Measurements from ENCODE around the gene AKAP12. TPM values are rescaled to one million over a fixed set of nuclear protein-coding genes. Genes with fewer than 3 reads are reported as not detected.

AKAP12 gene
- total RNA-seq, 1 donor from 2014 or later: 5.0 TPM

DNA sequence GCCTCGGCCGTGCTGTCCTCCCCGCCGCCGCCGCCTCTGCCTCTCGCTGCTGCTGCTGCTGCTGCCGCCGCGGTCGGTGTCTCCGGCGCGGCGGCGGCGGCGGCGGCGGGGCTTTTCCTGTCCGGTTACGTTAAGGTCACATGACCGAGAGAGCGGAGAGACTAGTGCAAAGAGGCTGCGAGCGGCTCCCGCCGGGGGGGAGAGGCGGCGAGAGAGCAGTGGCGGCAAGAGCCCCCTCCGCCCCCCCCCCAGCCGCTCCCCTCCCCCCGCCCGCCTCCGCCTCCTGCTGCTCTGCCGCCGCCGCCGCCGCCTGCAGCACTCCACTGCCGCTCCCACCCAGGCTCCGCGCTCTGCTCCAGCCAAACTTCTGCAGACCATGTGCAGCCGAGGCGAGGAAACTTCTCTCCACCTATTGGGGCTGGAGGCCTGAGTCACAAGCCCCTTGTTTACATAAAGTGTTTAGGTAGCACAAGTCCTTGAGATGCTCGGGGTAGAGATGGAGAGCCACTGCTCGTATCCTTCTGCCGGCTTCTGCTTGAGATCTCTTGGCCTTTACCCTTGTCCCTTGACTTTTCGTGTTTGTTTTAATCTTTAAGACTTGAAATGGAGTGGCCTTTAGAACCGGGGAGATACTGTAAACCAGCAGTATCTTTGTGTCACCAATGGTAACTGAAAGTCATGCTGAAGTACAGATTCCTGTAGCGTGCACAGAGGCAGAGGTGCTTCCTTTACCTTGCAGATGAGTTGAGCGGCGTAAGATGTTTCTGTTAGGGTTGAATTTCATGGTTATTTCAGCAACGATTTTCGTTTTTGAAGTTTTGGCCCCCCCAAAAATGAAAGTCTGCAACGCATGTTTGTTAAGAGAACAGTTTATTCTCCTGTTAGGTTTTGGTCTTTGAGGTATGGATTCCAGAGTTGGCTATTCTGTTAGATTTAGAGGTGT, 152.0 kb downstream of the AKAP12 start, which contains the start of gene ZBTB2:
Gene ZBTB2 (minus strand): TSS at position 89 of the 943 bp plus-strand sequence. CDS start 17,922 bp downstream, outside the sequence.
- peaks cover 1% of the 10 kb centered on the region for H3K36me3 ChIP-seq (ENCODE audit: control insufficient read depth, insufficient read depth, low read length)
- TF ChIP-seq CTCF (IDR thresholded peaks at IDR 0.05; ENCODE audit: insufficient read depth, low read length, severe bottlenecking): no peak
- DNase-seq (ENCODE audit: low read depth): peak; percentile 73
- FAIRE-seq: no peak
- no peaks in the 10 kb centered on the region for H3K27me3 ChIP-seq (ENCODE audit: control insufficient read depth, insufficient read depth, low read length)
- peak within 1 kb of the TSS; percentile 91 for H3K4me3 ChIP-seq (ENCODE audit: low read depth, low read length)

- FAIRE-seq (no peak), DNase-seq (ENCODE audit: low read depth) (no peak)
- no peak for TF ChIP-seq CTCF (IDR thresholded peaks at IDR 0.05; ENCODE audit: insufficient read depth, low read length, severe bottlenecking)
- Histone ChIP-seq H3K27me3 (ENCODE audit: control insufficient read depth, insufficient read depth, low read length) (no peaks in the 10 kb centered on the region), H3K4me3 (ENCODE audit: low read depth, low read length) (peak overlapping the region; percentile 91), H3K36me3 (ENCODE audit: control insufficient read depth, insufficient read depth, low read length) (peaks cover 1% of the 10 kb centered on the region)
These were observed 152.7 kb downstream of the AKAP12 start for GRCh38 chr6:151392427-151392826.

GRCh38 chr6:151393410-151393809, 153.6 kb downstream of the AKAP12 start:
- Histone ChIP-seq H3K36me3 (ENCODE audit: control insufficient read depth, insufficient read depth, low read length) (peaks cover 2% of the 10 kb centered on the region), H3K4me3 (ENCODE audit: low read depth, low read length) (no peak overlapping the region), H3K27me3 (ENCODE audit: control insufficient read depth, insufficient read depth, low read length) (no peaks in the 10 kb centered on the region)
- DNase-seq (ENCODE audit: low read depth) (no peak), FAIRE-seq (no peak)
- no peak for TF ChIP-seq CTCF (IDR thresholded peaks at IDR 0.05; ENCODE audit: insufficient read depth, low read length, severe bottlenecking)

DNA sequence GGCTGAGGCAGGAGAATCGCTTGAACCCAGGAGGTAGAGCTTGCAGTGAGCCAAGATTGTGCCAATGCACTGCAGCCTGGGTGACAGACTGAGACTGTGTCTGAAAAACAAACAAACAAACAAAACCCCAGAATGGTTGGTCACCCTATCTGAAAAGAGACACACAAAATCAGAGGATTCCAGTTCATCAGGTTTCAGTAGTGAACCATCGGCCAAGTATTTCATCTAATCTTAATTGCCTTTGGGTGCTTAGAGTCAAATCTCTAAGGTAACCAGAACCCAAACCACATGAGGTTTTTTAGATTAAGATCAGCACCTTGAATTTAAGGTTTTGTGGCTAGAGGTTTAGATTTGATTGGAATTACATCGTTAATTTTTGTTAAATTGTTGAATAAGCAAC, 159.9 kb downstream of the AKAP12 start:
- DNase-seq (ENCODE audit: low read depth): peak; percentile 34
- Histone ChIP-seq H3K27me3 (ENCODE audit: control insufficient read depth, insufficient read depth, low read length) (no peaks in the 10 kb centered on the region), H3K36me3 (ENCODE audit: control insufficient read depth, insufficient read depth, low read length) (peaks cover 3% of the 10 kb centered on the region), H3K4me3 (ENCODE audit: low read depth, low read length) (no peak overlapping the region)
- FAIRE-seq: no peak
- no peak for TF ChIP-seq CTCF (IDR thresholded peaks at IDR 0.05; ENCODE audit: insufficient read depth, low read length, severe bottlenecking)

- DNase-seq (ENCODE audit: low read depth) (no peak), FAIRE-seq (no peak)
- no peak for TF ChIP-seq CTCF (IDR thresholded peaks at IDR 0.05; ENCODE audit: insufficient read depth, low read length, severe bottlenecking)
- H3K4me3 ChIP-seq (ENCODE audit: low read depth, low read length): no peak overlapping the region
- H3K27me3 ChIP-seq (ENCODE audit: control insufficient read depth, insufficient read depth, low read length): no peaks in the 10 kb centered on the region
- peaks cover 3% of the 10 kb centered on the region for H3K36me3 ChIP-seq (ENCODE audit: control insufficient read depth, insufficient read depth, low read length)
These were observed 160.7 kb downstream of the AKAP12 start for GRCh38 chr6:151400473-151400872.
